Keratinocyte (primary cell): Measurements from ENCODE around the gene KRTAP10-8. TPM values are rescaled to one million over a fixed set of nuclear protein-coding genes. Genes with fewer than 3 reads are reported as not detected.

Source experiments
- DNase-seq: peaks from one replicate; pipeline ENCODE4 v3.0.0-alpha.2; 2011; ENCODE audit warnings: low read depth, missing footprints, low spot score
- FAIRE-seq: peaks from 2 replicates; lab custom pipeline; 2011; peaks lifted over from hg19 to GRCh38; lab: Jason Lieb, UNC
- H2AFZ ChIP-seq: 2 replicates; pipeline ENCODE4 v1.6.0; 2012; ENCODE audit warnings: low read length, control low read depth, inconsistent platforms; ENCODE audit not compliant: control insufficient read depth
- H3K27ac ChIP-seq: 2 replicates; pipeline ENCODE4 v1.5.1; 2011; ENCODE audit warnings: low read length; ENCODE audit not compliant: control insufficient read depth, insufficient read depth
- H3K27me3 ChIP-seq: 3 replicates; pipeline ENCODE4 v1.6.0; 2011; ENCODE audit warnings: low read length; ENCODE audit not compliant: control insufficient read depth, insufficient read depth; ENCODE audit errors: extremely low read depth
- H3K36me3 ChIP-seq, 2 experiments: 2 replicates in 1 of 2; 3 replicates in 1 of 2; pipeline ENCODE4 v1.5.1; 2011; ENCODE audit warnings: low read length in 2 of 2, mild to moderate bottlenecking in 1 of 2; ENCODE audit not compliant: control insufficient read depth in 2 of 2, insufficient read depth in 2 of 2; ENCODE audit errors: extremely low read depth in 1 of 2
- H3K4me1 ChIP-seq: 3 replicates; pipeline ENCODE4 v1.5.1; 2011; ENCODE audit warnings: low read length; ENCODE audit not compliant: control insufficient read depth, insufficient read depth; ENCODE audit errors: extremely low read depth
- H3K4me2 ChIP-seq: 3 replicates; pipeline ENCODE4 v1.6.0; 2011; ENCODE audit warnings: low read depth, low read length; ENCODE audit not compliant: control insufficient read depth, insufficient read depth; ENCODE audit errors: extremely low read depth
- H3K4me3 ChIP-seq, 3 experiments: fragments of 200-600 bp in 1 of 3; sonication (generic) in 1 of 3; 2 replicates in 2 of 3; 3 replicates in 1 of 3; pipeline ENCODE4 v1.5.1; 2011 to 2016; ENCODE audit warnings: low read length in 3 of 3, mild to moderate bottlenecking in 3 of 3, control low read depth in 2 of 3, inconsistent platforms in 1 of 3, low read depth in 1 of 3, mixed read lengths in 1 of 3, mixed run types in 1 of 3, moderate library complexity in 1 of 3; ENCODE audit not compliant: control insufficient read depth in 2 of 3, insufficient read depth in 2 of 3; ENCODE audit errors: extremely low read depth in 1 of 3
- H3K79me2 ChIP-seq: 2 replicates; pipeline ENCODE4 v1.6.0; 2012; ENCODE audit warnings: low read length; ENCODE audit not compliant: control insufficient read depth, insufficient read depth
- H3K9ac ChIP-seq: 3 replicates; pipeline ENCODE4 v1.6.0; 2011; ENCODE audit warnings: low read length; ENCODE audit not compliant: control insufficient read depth, insufficient read depth; ENCODE audit errors: extremely low read depth
- H3K9me1 ChIP-seq: 3 replicates; pipeline ENCODE4 v1.6.0; 2011; ENCODE audit warnings: low read length; ENCODE audit not compliant: control insufficient read depth, insufficient read depth; ENCODE audit errors: extremely low read depth
- H3K9me3 ChIP-seq: 2 replicates; pipeline ENCODE4 v1.5.1; 2012; ENCODE audit warnings: low read depth, low read length; ENCODE audit not compliant: control insufficient read depth
- H4K20me1 ChIP-seq: 3 replicates; pipeline ENCODE4 v1.6.0; 2011; ENCODE audit warnings: low read length; ENCODE audit not compliant: control insufficient read depth, insufficient read depth; ENCODE audit errors: extremely low read depth
- EZH2 ChIP-seq: IDR thresholded peaks from one replicate; pipeline ENCODE4 v1.6.1; 2012; ENCODE audit warnings: inconsistent platforms, mild to moderate bottlenecking, low read length, moderate library complexity
- dilution Hi-C: fragments of 300-500 bp; cut with MboI; formaldehyde crosslinking; loops from one replicate; pipeline ENCODE4 v1.7.0; 2020; ENCODE audit warnings: low sequenced_read_pairs; ENCODE audit not compliant: extremely low pct_ligation_motif_present
- polyA plus RNA-seq, 5 experiments: library from polyadenylated mRNA; depleted of rRNA in 3 of 5; stranded (reverse) in 3 of 5; stranded (forward) in 1 of 5; unstranded in 1 of 5; fragments of >200 nt; gene quantifications; 1 replicate in 1 of 5; 2 replicates in 3 of 5; 3 replicates in 1 of 5; pipeline versions ENCODE4 v1.2.1 to v1.2.3, GENCODE V29; 2011 to 2012; ENCODE audit warnings: missing spikeins in 2 of 5, low read depth in 1 of 5, low replicate concordance in 1 of 5
- TF ChIP-seq, protein P1 (sequence below), 3 experiments: IDR thresholded peaks in 1 of 3; conservative IDR thresholded peaks in 1 of 3; optimal IDR thresholded peaks in 1 of 3; 2 replicates in 2 of 3; 3 replicates in 1 of 3; pipeline versions ENCODE3 to v1.5.1; 2011; ENCODE audit warnings: low read length in 3 of 3, mild to moderate bottlenecking in 3 of 3, moderate library complexity in 2 of 3, control low read depth in 1 of 3, inconsistent platforms in 1 of 3; ENCODE audit not compliant: insufficient read depth in 2 of 3; ENCODE audit errors: extremely low read depth in 1 of 3

KRTAP10-8 gene
- polyA plus RNA-seq, 1 donor (not counting 4 experiments of a cell fraction or from before 2014, with no cell fraction given), result not detected

DNA sequence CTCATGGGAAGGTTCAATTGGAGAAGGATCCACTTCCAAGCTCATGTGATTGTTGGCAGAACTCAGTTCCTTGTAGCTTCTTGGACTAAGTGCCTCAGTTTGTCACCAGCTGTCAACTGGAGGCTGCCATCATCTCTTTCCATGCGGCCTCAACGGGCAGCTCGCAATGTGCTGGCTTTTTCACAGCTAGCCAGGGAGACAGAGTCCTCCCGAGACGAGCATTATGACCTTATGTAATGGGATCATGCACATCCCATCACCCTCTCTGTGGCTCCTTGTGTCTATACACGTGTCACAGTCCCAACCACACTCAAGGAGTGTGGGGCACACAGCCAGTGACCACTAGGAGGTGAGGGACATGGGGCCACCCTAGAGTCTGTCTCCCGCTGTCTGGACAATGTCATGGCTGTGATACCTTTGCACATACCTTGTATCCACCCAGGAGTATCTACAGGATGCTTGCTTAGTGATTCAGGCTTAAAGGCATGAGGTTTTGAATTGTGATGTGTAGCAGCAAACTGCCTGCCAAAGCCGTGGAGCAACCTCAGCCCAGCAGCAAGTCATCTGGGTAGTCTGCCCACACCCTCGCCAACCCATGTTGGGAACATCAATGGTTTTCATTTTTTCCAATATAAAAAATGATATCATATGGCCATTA is 15.7 kb upstream of the KRTAP10-8 start:
- peak; percentile 74 for FAIRE-seq
- DNase-seq, result no peak

DNA sequence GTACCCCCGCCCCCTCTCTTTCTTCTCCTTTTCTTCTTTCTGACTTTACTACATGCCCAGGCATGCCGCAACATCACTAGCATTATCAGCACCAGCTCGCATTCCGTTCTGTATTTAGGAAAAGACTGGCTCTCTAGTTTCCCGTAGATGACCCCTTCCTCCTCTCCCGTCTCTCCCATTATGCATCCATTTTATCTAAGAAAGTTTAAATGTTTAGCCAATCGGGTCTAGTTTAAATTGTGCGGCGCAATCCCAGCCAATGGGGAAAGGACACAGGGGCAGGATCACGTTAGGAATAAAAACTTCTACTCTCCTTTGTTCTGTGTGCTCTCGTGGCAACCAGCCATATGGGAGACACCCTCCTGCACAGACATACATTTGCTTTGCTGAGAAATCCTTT is 13.8 kb upstream of the KRTAP10-8 start:
- H3K9ac ChIP-seq, result no peak overlapping the region
- H3K4me2 ChIP-seq, result no peak overlapping the region
- H3K27me3 ChIP-seq, result peaks cover under 1% of the 10 kb centered on the region
- no peak for TF ChIP-seq EZH2
- TF ChIP-seq, protein P1, sequence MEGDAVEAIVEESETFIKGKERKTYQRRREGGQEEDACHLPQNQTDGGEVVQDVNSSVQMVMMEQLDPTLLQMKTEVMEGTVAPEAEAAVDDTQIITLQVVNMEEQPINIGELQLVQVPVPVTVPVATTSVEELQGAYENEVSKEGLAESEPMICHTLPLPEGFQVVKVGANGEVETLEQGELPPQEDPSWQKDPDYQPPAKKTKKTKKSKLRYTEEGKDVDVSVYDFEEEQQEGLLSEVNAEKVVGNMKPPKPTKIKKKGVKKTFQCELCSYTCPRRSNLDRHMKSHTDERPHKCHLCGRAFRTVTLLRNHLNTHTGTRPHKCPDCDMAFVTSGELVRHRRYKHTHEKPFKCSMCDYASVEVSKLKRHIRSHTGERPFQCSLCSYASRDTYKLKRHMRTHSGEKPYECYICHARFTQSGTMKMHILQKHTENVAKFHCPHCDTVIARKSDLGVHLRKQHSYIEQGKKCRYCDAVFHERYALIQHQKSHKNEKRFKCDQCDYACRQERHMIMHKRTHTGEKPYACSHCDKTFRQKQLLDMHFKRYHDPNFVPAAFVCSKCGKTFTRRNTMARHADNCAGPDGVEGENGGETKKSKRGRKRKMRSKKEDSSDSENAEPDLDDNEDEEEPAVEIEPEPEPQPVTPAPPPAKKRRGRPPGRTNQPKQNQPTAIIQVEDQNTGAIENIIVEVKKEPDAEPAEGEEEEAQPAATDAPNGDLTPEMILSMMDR (optimal IDR thresholded peaks at IDR 0.05 in 1 of 3, IDR thresholded peaks at IDR 0.05 in 1 of 3, conservative IDR thresholded peaks at IDR 0.05 in 1 of 3; ENCODE audit: extremely low read depth in 1 of 3, insufficient read depth in 2 of 3, low read length in 3 of 3), result no peak
- DNase-seq, result no peak
- no peak overlapping the region for H2AFZ ChIP-seq
- no peak overlapping the region for H3K27ac ChIP-seq
- no peaks in the 10 kb centered on the region for H3K79me2 ChIP-seq
- dilution Hi-C loops, result no loop called here
- no peaks in the 10 kb centered on the region for H4K20me1 ChIP-seq
- H3K9me3 ChIP-seq, result no peaks in the 10 kb centered on the region
- H3K4me3 ChIP-seq, result no peak overlapping the region
- no peak for FAIRE-seq
- H3K9me1 ChIP-seq, result no peaks in the 10 kb centered on the region
- H3K4me1 ChIP-seq, result peaks cover 7% of the 10 kb centered on the region
- no peaks in the 10 kb centered on the region for H3K36me3 ChIP-seq

More for the DNA sequence above, 15.7 kb upstream of the KRTAP10-8 start:
- Histone ChIP-seq H3K9me3 (no peaks in the 10 kb centered on the region), H3K4me3 (no peak overlapping the region), H3K9me1 (no peaks in the 10 kb centered on the region), H3K4me2 (no peak overlapping the region), H3K27me3 (no peaks in the 10 kb centered on the region), H3K9ac (no peak overlapping the region), H4K20me1 (no peaks in the 10 kb centered on the region), H3K4me1 (peaks cover 7% of the 10 kb centered on the region), H3K36me3 (no peaks in the 10 kb centered on the region), H3K79me2 (no peaks in the 10 kb centered on the region), H2AFZ (no peak overlapping the region), H3K27ac (no peak overlapping the region)
- TF ChIP-seq, protein P1 (optimal IDR thresholded peaks at IDR 0.05 in 1 of 3, IDR thresholded peaks at IDR 0.05 in 1 of 3, conservative IDR thresholded peaks at IDR 0.05 in 1 of 3; ENCODE audit: extremely low read depth in 1 of 3, insufficient read depth in 2 of 3, low read length in 3 of 3), result no peak
- TF ChIP-seq EZH2, result no peak
- dilution Hi-C loops, result no loop called here
